Caco-2 (cell line): ENCODE data around the gene ERN2. TPM values are rescaled to one million over a fixed set of nuclear protein-coding genes. Genes with fewer than 3 reads are reported as not detected.

Experiments
- Bru-seq: library from RNA; stranded (reverse); fragments of 400-500 nt; gene quantifications from one replicate; lab custom pipeline; 2021; lab: Mats Ljungman, UMichigan
- BruChase-seq, 2 experiments: library from RNA; stranded (reverse); fragments of 400-500 nt; gene quantifications; one replicate each; lab custom pipeline; 2021; lab: Mats Ljungman, UMichigan
- BruUV-seq: library from RNA; stranded (reverse); fragments of 400-500 nt; replicated peaks from 2 replicates; lab custom pipeline; 2021; lab: Mats Ljungman, UMichigan
- CTCF ChIA-PET: fragments of 300-600 bp; sonication (Branson Sonifier 250); formaldehyde crosslinking; loops from one replicate; lab custom pipeline; 2022; ENCODE audit warnings: antibody characterized with exemption; lab: Charles Lee
- POLR2A ChIA-PET: fragments of 300-600 bp; sonication (Branson Sonifier 250); formaldehyde crosslinking; loops from one replicate; lab custom pipeline; 2022; ENCODE audit warnings: antibody characterized with exemption; lab: Charles Lee
- DNase-seq, 2 experiments: peaks; one replicate each; pipeline versions ENCODE4 v3.0.0 to v3.0.0-alpha.2; 2020 to 2022
- H3K27me3 ChIP-seq: replicated peaks from 2 replicates; pipeline ENCODE4 v1.6.0; 2011; ENCODE audit warnings: low read length; ENCODE audit not compliant: control insufficient read depth, insufficient read depth
- H3K36me3 ChIP-seq: 2 replicates; pipeline ENCODE4 v1.5.1; 2011; ENCODE audit warnings: low read length; ENCODE audit not compliant: control insufficient read depth, insufficient read depth
- H3K4me1 ChIP-seq: fragments of 250-450 bp; sonication (Bioruptor Pico); 2 replicates; pipeline ENCODE4 v1.5.1; 2020; ENCODE audit warnings: mild to moderate bottlenecking
- H3K4me3 ChIP-seq: 2 replicates; pipeline ENCODE4 v1.5.1; 2011; ENCODE audit warnings: low read depth, mild to moderate bottlenecking, control low read depth, low read length
- H3K9me3 ChIP-seq: fragments of 250-450 bp; sonication (Bioruptor Pico); 2 replicates; pipeline ENCODE4 v1.5.1; 2020; ENCODE audit warnings: mild to moderate bottlenecking, moderate library complexity
- H3K27ac Mint-ChIP-seq: one replicate; pipeline ENCODE4 v1.8.0; 2022; ENCODE audit warnings: mixed read lengths; ENCODE audit not compliant: unreplicated experiment
- H3K27me3 Mint-ChIP-seq: one replicate; pipeline ENCODE4 v1.8.0; 2022; ENCODE audit warnings: mixed read lengths; ENCODE audit not compliant: insufficient read depth, unreplicated experiment
- H3K36me3 Mint-ChIP-seq: one replicate; pipeline ENCODE4 v1.8.0; 2022; ENCODE audit warnings: mild to moderate bottlenecking, mixed read lengths; ENCODE audit not compliant: insufficient read depth, unreplicated experiment
- H3K4me1 Mint-ChIP-seq: one replicate; pipeline ENCODE4 v1.8.0; 2022; ENCODE audit warnings: low read depth, mixed read lengths; ENCODE audit not compliant: unreplicated experiment
- H3K4me3 Mint-ChIP-seq: one replicate; pipeline ENCODE4 v1.8.0; 2022; ENCODE audit warnings: mild to moderate bottlenecking, moderate library complexity, mixed read lengths; ENCODE audit not compliant: unreplicated experiment
- H3K9me3 Mint-ChIP-seq: one replicate; pipeline ENCODE4 v1.8.0; 2022; ENCODE audit warnings: mixed read lengths; ENCODE audit not compliant: unreplicated experiment
- intact Hi-C: fragments of 100-400 bp; cut with micrococcal nuclease; formaldehyde crosslinking; loops from one replicate; pipeline ENCODE4 v1.10.0; 2022; ENCODE audit not compliant: unreplicated experiment
- long read RNA-seq: library from polyadenylated mRNA; stranded (forward); transcript quantifications from one replicate; pipeline ENCODE4 v2.0.0, GENCODE V29; 2022
- total RNA-seq: library from RNA; stranded (reverse); gene quantifications from 2 replicates; pipeline ENCODE4 v1.2.3, GENCODE V29; 2022
- TF ChIP-seq, protein P1 (sequence below), 2 experiments: fragments of 200-600 bp in 1 of 2; IDR thresholded peaks; 1 replicate in 1 of 2; 2 replicates in 1 of 2; pipeline versions ENCODE4 v1.5.1 to v1.8.0; 2011 to 2022; ENCODE audit warnings: antibody characterized with exemption in 1 of 2, control low read depth in 1 of 2, inconsistent platforms in 1 of 2, low read depth in 1 of 2, low read length in 1 of 2, mild to moderate bottlenecking in 1 of 2, moderate library complexity in 1 of 2; ENCODE audit not compliant: insufficient read depth in 1 of 2, severe bottlenecking in 1 of 2, unreplicated experiment in 1 of 2

Gene ERN2
- total RNA-seq = not detected in 2 replicates
- not detected for Bru-seq, nascent RNA
- percentile 4 among the genes with signal in this experiment for BruChase-seq, experiment 1, labeled RNA remaining after a 2-hour chase
- not detected for BruChase-seq, experiment 2, labeled RNA remaining after a 6-hour chase
- long read RNA-seq = 0 reads

GRCh38 chr16:23712976-23713375, at the start of gene ERN2:
Gene ERN2 (minus strand): TSS chr16:23713222. CDS start chr16:23713187, 35 bp downstream.
- TF ChIP-seq, protein P1, sequence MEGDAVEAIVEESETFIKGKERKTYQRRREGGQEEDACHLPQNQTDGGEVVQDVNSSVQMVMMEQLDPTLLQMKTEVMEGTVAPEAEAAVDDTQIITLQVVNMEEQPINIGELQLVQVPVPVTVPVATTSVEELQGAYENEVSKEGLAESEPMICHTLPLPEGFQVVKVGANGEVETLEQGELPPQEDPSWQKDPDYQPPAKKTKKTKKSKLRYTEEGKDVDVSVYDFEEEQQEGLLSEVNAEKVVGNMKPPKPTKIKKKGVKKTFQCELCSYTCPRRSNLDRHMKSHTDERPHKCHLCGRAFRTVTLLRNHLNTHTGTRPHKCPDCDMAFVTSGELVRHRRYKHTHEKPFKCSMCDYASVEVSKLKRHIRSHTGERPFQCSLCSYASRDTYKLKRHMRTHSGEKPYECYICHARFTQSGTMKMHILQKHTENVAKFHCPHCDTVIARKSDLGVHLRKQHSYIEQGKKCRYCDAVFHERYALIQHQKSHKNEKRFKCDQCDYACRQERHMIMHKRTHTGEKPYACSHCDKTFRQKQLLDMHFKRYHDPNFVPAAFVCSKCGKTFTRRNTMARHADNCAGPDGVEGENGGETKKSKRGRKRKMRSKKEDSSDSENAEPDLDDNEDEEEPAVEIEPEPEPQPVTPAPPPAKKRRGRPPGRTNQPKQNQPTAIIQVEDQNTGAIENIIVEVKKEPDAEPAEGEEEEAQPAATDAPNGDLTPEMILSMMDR (IDR thresholded peaks at IDR 0.05; ENCODE audit: insufficient read depth in 1 of 2, low read depth in 1 of 2, low read length in 1 of 2, severe bottlenecking in 1 of 2, unreplicated experiment in 1 of 2) = no peak
- no peak within 1 kb of the TSS for H3K4me3 Mint-ChIP-seq
- intact Hi-C loops = no loop called here
- DNase-seq = no peak
- Histone ChIP-seq H3K27me3 (no peaks in the 10 kb centered on the region), H3K36me3 (no peaks in the 10 kb centered on the region), H3K4me3 (no peak within 1 kb of the TSS), H3K4me1 (no peaks in the 10 kb centered on the region), H3K9me3 (peaks cover 5% of the 10 kb centered on the region; the same call in 1 of the 2 replicates)
- no TSS peak for BruUV-seq
- ChIA-PET POLR2A (no interaction called here), CTCF (no interaction called here)
- no peaks in the 10 kb centered on the region for H3K36me3 Mint-ChIP-seq
- H3K4me1 Mint-ChIP-seq = no peaks in the 10 kb centered on the region
- peaks cover 9% of the 10 kb centered on the region for H3K9me3 Mint-ChIP-seq
- H3K27ac Mint-ChIP-seq = no peak within 1 kb of the TSS
- peaks cover 13% of the 10 kb centered on the region for H3K27me3 Mint-ChIP-seq

- no peaks in the 10 kb centered on the region for H3K4me1 ChIP-seq
- Mint-ChIP-seq H3K27ac (no peak overlapping the region), H3K27me3 (peaks cover 20% of the 10 kb centered on the region), H3K4me3 (no peak overlapping the region), H3K4me1 (no peaks in the 10 kb centered on the region), H3K36me3 (no peaks in the 10 kb centered on the region), H3K9me3 (no peaks in the 10 kb centered on the region)
- TF ChIP-seq, protein P1 (IDR thresholded peaks at IDR 0.05; ENCODE audit: insufficient read depth in 1 of 2, low read depth in 1 of 2, low read length in 1 of 2, severe bottlenecking in 1 of 2, unreplicated experiment in 1 of 2) = no peak
- no peak overlapping the region for H3K4me3 ChIP-seq
- intact Hi-C loops = no loop called here
- BruUV-seq = no TSS peak
- DNase-seq = no peak
- H3K9me3 ChIP-seq = no peaks in the 10 kb centered on the region
- ChIA-PET POLR2A (no interaction called here), CTCF (no interaction called here)
- no peaks in the 10 kb centered on the region for H3K36me3 ChIP-seq
- H3K27me3 ChIP-seq = no peaks in the 10 kb centered on the region
These were observed 45.1 kb upstream of the ERN2 start for GRCh38 chr16:23757937-23758619.

- ChIA-PET POLR2A (no interaction called here), CTCF (no interaction called here)
- Mint-ChIP-seq H3K27ac (no peak overlapping the region), H3K9me3 (no peaks in the 10 kb centered on the region), H3K4me1 (no peaks in the 10 kb centered on the region), H3K36me3 (no peaks in the 10 kb centered on the region), H3K27me3 (peaks cover 20% of the 10 kb centered on the region), H3K4me3 (no peak overlapping the region)
- intact Hi-C loops = no loop called here
- Histone ChIP-seq H3K4me1 (no peaks in the 10 kb centered on the region), H3K4me3 (no peak overlapping the region), H3K9me3 (no peaks in the 10 kb centered on the region), H3K27me3 (no peaks in the 10 kb centered on the region), H3K36me3 (no peaks in the 10 kb centered on the region)
- BruUV-seq = no TSS peak
- TF ChIP-seq, protein P1 (IDR thresholded peaks at IDR 0.05; ENCODE audit: insufficient read depth in 1 of 2, low read depth in 1 of 2, low read length in 1 of 2, severe bottlenecking in 1 of 2, unreplicated experiment in 1 of 2) = no peak
- no peak for DNase-seq
These were observed 44.1 kb upstream of the ERN2 start for GRCh38 chr16:23757116-23757515.
